Measurements from ENCODE around the gene IFT122.

Gene IFT122

GRCh38 chr3:129517516-129517915, 77.5 kb downstream of the IFT122 start:
- TF ChIP-seq CTCF (IDR thresholded peaks at IDR 0.05; ENCODE audit: low read length), result no peak
- TF ChIP-seq EZH2 (IDR thresholded peaks at IDR 0.05; ENCODE audit: borderline replicate concordance, low read length), result no peak
- H3F3A ChIP-seq (ENCODE audit: insufficient read depth, low read length), result no peaks in the 10 kb centered on the region
- H3K4me3 ChIP-seq (ENCODE audit: low read depth, low read length, poor library complexity, severe bottlenecking), result no peak overlapping the region
- H3K9ac ChIP-seq (ENCODE audit: low read length), result no peak overlapping the region
- H3K4me2 ChIP-seq (ENCODE audit: low read length), result no peak overlapping the region
- no peaks in the 10 kb centered on the region for H3K4me1 ChIP-seq (ENCODE audit: insufficient read depth, low read length, severe bottlenecking)
- H3K27ac ChIP-seq (ENCODE audit: low read depth, low read length, poor library complexity, severe bottlenecking), result no peak overlapping the region
- H2AFZ ChIP-seq (ENCODE audit: low read length), result no peak overlapping the region
- H3K9me3 ChIP-seq (ENCODE audit: low read length), result no peaks in the 10 kb centered on the region
- H3K36me3 ChIP-seq (ENCODE audit: insufficient read depth, low read length), result no peaks in the 10 kb centered on the region
- no peaks in the 10 kb centered on the region for H3K9me2 ChIP-seq (ENCODE audit: low read depth, low read length)
- no peaks in the 10 kb centered on the region for H4K20me1 ChIP-seq (ENCODE audit: insufficient read depth, low read length)
- H3K79me2 ChIP-seq (ENCODE audit: insufficient read depth, low read length), result no peaks in the 10 kb centered on the region
- no peaks in the 10 kb centered on the region for H3K27me3 ChIP-seq (ENCODE audit: insufficient read depth, low read length)

GRCh38 chr3:129518038-129518561, 78.1 kb downstream of the IFT122 start:
- no peaks in the 10 kb centered on the region for H3K27me3 ChIP-seq (ENCODE audit: insufficient read depth, low read length)
- no peaks in the 10 kb centered on the region for H3K36me3 ChIP-seq (ENCODE audit: insufficient read depth, low read length)
- TF ChIP-seq CTCF (IDR thresholded peaks at IDR 0.05; ENCODE audit: low read length) (no peak), EZH2 (IDR thresholded peaks at IDR 0.05; ENCODE audit: borderline replicate concordance, low read length) (no peak)
- H3F3A ChIP-seq (ENCODE audit: insufficient read depth, low read length), result no peaks in the 10 kb centered on the region
- no peaks in the 10 kb centered on the region for H3K79me2 ChIP-seq (ENCODE audit: insufficient read depth, low read length)
- H3K9me3 ChIP-seq (ENCODE audit: low read length), result no peaks in the 10 kb centered on the region
- no peak overlapping the region for H3K4me2 ChIP-seq (ENCODE audit: low read length)
- H2AFZ ChIP-seq (ENCODE audit: low read length), result no peak overlapping the region
- H4K20me1 ChIP-seq (ENCODE audit: insufficient read depth, low read length), result no peaks in the 10 kb centered on the region
- no peaks in the 10 kb centered on the region for H3K4me1 ChIP-seq (ENCODE audit: insufficient read depth, low read length, severe bottlenecking)
- H3K27ac ChIP-seq (ENCODE audit: low read depth, low read length, poor library complexity, severe bottlenecking), result no peak overlapping the region
- no peaks in the 10 kb centered on the region for H3K9me2 ChIP-seq (ENCODE audit: low read depth, low read length)
- no peak overlapping the region for H3K4me3 ChIP-seq (ENCODE audit: low read depth, low read length, poor library complexity, severe bottlenecking)
- H3K9ac ChIP-seq (ENCODE audit: low read length), result no peak overlapping the region

GRCh38 chr3:129518581-129518980, 78.6 kb downstream of the IFT122 start:
- Histone ChIP-seq H2AFZ (ENCODE audit: low read length) (no peak overlapping the region), H3K4me3 (ENCODE audit: low read depth, low read length, poor library complexity, severe bottlenecking) (no peak overlapping the region), H3K27ac (ENCODE audit: low read depth, low read length, poor library complexity, severe bottlenecking) (no peak overlapping the region), H3K9ac (ENCODE audit: low read length) (no peak overlapping the region), H3K9me3 (ENCODE audit: low read length) (no peaks in the 10 kb centered on the region), H3F3A (ENCODE audit: insufficient read depth, low read length) (no peaks in the 10 kb centered on the region), H3K4me2 (ENCODE audit: low read length) (no peak overlapping the region), H3K79me2 (ENCODE audit: insufficient read depth, low read length) (no peaks in the 10 kb centered on the region), H3K9me2 (ENCODE audit: low read depth, low read length) (no peaks in the 10 kb centered on the region), H3K36me3 (ENCODE audit: insufficient read depth, low read length) (no peaks in the 10 kb centered on the region), H3K4me1 (ENCODE audit: insufficient read depth, low read length, severe bottlenecking) (no peaks in the 10 kb centered on the region), H4K20me1 (ENCODE audit: insufficient read depth, low read length) (no peaks in the 10 kb centered on the region), H3K27me3 (ENCODE audit: insufficient read depth, low read length) (no peaks in the 10 kb centered on the region)
- TF ChIP-seq EZH2 (IDR thresholded peaks at IDR 0.05; ENCODE audit: borderline replicate concordance, low read length) (no peak), CTCF (IDR thresholded peaks at IDR 0.05; ENCODE audit: low read length) (no peak)
